Loucy (cell line): ENCODE measurements around the gene SPATA24.
A peak's percentile ranks its signal among the peaks of the same experiment; 100 is the strongest.

Experiments
- H2AFZ ChIP-seq: fragments of 200-600 bp; sonication (generic); 2 replicates; pipeline ENCODE4 v1.6.0; 2016; ENCODE audit warnings: antibody characterized with exemption, mild to moderate bottlenecking, low read length, moderate library complexity
- H3F3A ChIP-seq: fragments of 200-600 bp; 2 replicates; pipeline ENCODE4 v1.6.0; 2016; ENCODE audit warnings: antibody characterized with exemption, low read depth, mild to moderate bottlenecking
- H3K27me3 ChIP-seq: fragments of 200-600 bp; sonication (generic); 2 replicates; pipeline ENCODE4 v1.6.1; 2014; ENCODE audit warnings: low read length, mild to moderate bottlenecking; ENCODE audit not compliant: insufficient read depth, poor library complexity, severe bottlenecking
- H3K36me3 ChIP-seq: fragments of 200-600 bp; sonication (generic); 2 replicates; pipeline ENCODE4 v1.6.1; 2016; ENCODE audit warnings: low read length; ENCODE audit not compliant: insufficient read depth
- H3K4me1 ChIP-seq: fragments of 200-600 bp; sonication (generic); 2 replicates; pipeline ENCODE4 v1.5.1; 2014; ENCODE audit warnings: low read length, mild to moderate bottlenecking; ENCODE audit not compliant: insufficient read depth, poor library complexity, severe bottlenecking
- H3K4me2 ChIP-seq: fragments of 200-600 bp; sonication (generic); 2 replicates; pipeline ENCODE4 v1.6.0; 2014; ENCODE audit warnings: antibody characterized with exemption, low read length, low read depth, mild to moderate bottlenecking; ENCODE audit not compliant: poor library complexity, severe bottlenecking
- H3K4me3 ChIP-seq: fragments of 200-600 bp; sonication (generic); 2 replicates; pipeline ENCODE4 v1.5.1; 2014; ENCODE audit warnings: low read length, mild to moderate bottlenecking, mixed read lengths; ENCODE audit not compliant: poor library complexity, severe bottlenecking
- H3K79me2 ChIP-seq: fragments of 200-600 bp; sonication (generic); 2 replicates; pipeline ENCODE4 v1.6.1; 2014; ENCODE audit warnings: low read length; ENCODE audit not compliant: insufficient read depth
- H3K9ac ChIP-seq: fragments of 200-600 bp; sonication (generic); 2 replicates; pipeline ENCODE4 v1.6.0; 2014; ENCODE audit warnings: mild to moderate bottlenecking, low read depth, low read length, moderate library complexity; ENCODE audit not compliant: poor library complexity, severe bottlenecking
- H3K9me2 ChIP-seq: fragments of 200-600 bp; sonication (generic); replicated peaks from 2 replicates; pipeline ENCODE4 v1.6.1; 2016; ENCODE audit warnings: low read depth, low read length, mixed read lengths
- H3K9me3 ChIP-seq: fragments of 200-600 bp; sonication (generic); 2 replicates; pipeline ENCODE4 v1.6.1; 2014; ENCODE audit warnings: mild to moderate bottlenecking, antibody characterized with exemption, low read length, low read depth; ENCODE audit not compliant: insufficient read depth
- H4K20me1 ChIP-seq: fragments of 200-600 bp; sonication (generic); 2 replicates; pipeline ENCODE4 v1.6.0; 2014; ENCODE audit warnings: antibody characterized with exemption, low read length, mild to moderate bottlenecking; ENCODE audit not compliant: insufficient read depth, poor library complexity, severe bottlenecking
- CTCF ChIP-seq: fragments of 200-600 bp; sonication (generic); conservative IDR thresholded peaks from 2 replicates; pipeline ENCODE4 v1.5.1; 2014; ENCODE audit warnings: mild to moderate bottlenecking, antibody characterized with exemption, low read length
- EZH2phosphoT487 ChIP-seq: fragments of 200-600 bp; IDR thresholded peaks from 2 replicates; pipeline ENCODE4 v1.6.1; 2018; ENCODE audit warnings: antibody characterized with exemption, mild to moderate bottlenecking, moderate library complexity, borderline replicate concordance

Gene SPATA24

GRCh38 chr5:139385061-139386049, 18.5 kb downstream of the SPATA24 start:
- Histone ChIP-seq H3K4me2 (peak overlapping the region; percentile 87), H3K9ac (peak overlapping the region; percentile 99), H3K27me3 (peaks cover 8% of the 10 kb centered on the region), H3F3A (peaks cover 3% of the 10 kb centered on the region; the same call in 1 of the 2 replicates), H4K20me1 (peaks cover 45% of the 10 kb centered on the region), H3K9me3 (no peaks in the 10 kb centered on the region), H3K4me1 (peaks cover 58% of the 10 kb centered on the region), H3K4me3 (peak overlapping the region; percentile 96), H3K79me2 (peaks cover 61% of the 10 kb centered on the region), H3K36me3 (peaks cover 7% of the 10 kb centered on the region; the same call in 1 of the 2 replicates), H3K9me2 (no peaks in the 10 kb centered on the region), H2AFZ (no peak overlapping the region)
- TF ChIP-seq CTCF (peak; percentile 28), EZH2phosphoT487 (no peak)

- Histone ChIP-seq H3K36me3 (peaks cover 7% of the 10 kb centered on the region; the same call in 1 of the 2 replicates), H3F3A (peaks cover 3% of the 10 kb centered on the region; the same call in 1 of the 2 replicates), H3K79me2 (peaks cover 54% of the 10 kb centered on the region), H3K9me2 (no peaks in the 10 kb centered on the region), H2AFZ (no peak overlapping the region), H4K20me1 (peaks cover 45% of the 10 kb centered on the region), H3K4me3 (peak overlapping the region; percentile 96), H3K4me2 (peak overlapping the region; percentile 87), H3K27me3 (peaks cover 8% of the 10 kb centered on the region), H3K9me3 (no peaks in the 10 kb centered on the region), H3K9ac (peak overlapping the region; percentile 99), H3K4me1 (peaks cover 56% of the 10 kb centered on the region)
- TF ChIP-seq CTCF: no peak
- TF ChIP-seq EZH2phosphoT487: no peak
Observed at GRCh38 chr5:139384591-139385051, 19.3 kb downstream of the SPATA24 start.

- Histone ChIP-seq H4K20me1 (peaks cover 41% of the 10 kb centered on the region), H3K4me3 (no peak overlapping the region), H3K27me3 (peaks cover 3% of the 10 kb centered on the region), H3K36me3 (peaks cover 3% of the 10 kb centered on the region; the same call in 1 of the 2 replicates), H3K79me2 (peaks cover 48% of the 10 kb centered on the region), H3K4me1 (peaks cover 56% of the 10 kb centered on the region), H3K9me3 (no peaks in the 10 kb centered on the region), H3K4me2 (peak overlapping the region; percentile 87), H3K9me2 (no peaks in the 10 kb centered on the region), H3F3A (peaks cover 3% of the 10 kb centered on the region; the same call in 1 of the 2 replicates), H2AFZ (no peak overlapping the region), H3K9ac (peak overlapping the region; percentile 99)
- no peak for TF ChIP-seq CTCF
- TF ChIP-seq EZH2phosphoT487: no peak
Observed at GRCh38 chr5:139383993-139384590, 19.8 kb downstream of the SPATA24 start.
